Activated CD4-positive, alpha-beta T cell treated with anti-CD3 and anti-CD28 coated beads, Interleukin-2, amount 50 U/mL, for 48 hours (primary cell): ENCODE results near the gene ALDH1B1.

Source experiments
- DNase-seq, 2 experiments: peaks; one replicate each; pipeline ENCODE4 v3.0.0-alpha.2; 2020

Gene ALDH1B1

DNA sequence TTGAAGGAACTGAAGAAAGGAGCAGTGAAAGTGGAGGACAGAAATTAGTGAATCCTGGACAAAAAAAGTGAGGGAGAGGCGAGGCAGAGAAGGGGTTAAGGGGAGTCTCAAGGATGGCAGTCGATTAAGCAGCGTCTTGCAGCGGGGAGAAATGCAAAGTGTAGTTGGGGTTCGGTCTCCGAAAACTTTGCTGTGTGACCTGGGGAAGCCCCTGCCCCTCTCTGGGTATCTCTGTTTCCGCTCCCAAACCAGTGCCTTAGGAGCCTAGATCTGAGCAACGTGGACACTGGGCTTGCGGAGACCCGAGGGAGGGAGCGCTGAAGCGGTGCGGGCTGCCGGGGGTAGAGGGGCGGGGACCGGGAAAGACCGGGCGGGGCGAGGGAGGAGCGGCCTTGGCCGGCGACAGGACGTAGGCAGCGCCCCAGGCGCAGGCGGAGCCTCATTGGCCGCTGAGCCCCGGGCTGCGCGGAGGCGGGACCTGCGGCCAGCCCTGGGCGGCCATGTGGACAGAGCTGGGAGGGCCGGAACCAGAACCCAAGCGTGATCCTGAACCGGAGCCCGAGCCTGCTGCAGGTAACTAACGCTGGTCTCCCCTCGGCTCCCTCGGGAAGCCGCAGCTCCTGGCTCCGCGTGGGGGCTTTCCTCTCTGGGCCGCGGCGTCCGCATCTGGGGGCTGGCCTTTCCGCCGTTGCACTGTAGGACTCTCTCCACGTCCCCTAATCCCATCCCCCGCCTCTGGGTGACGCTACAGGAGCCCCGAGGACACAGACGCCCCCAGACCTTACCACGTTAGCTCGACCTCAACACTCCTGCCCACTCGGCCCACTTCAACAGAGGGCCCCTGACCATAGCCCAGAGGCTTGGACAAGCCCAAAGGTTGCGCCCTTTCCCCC lies at the start of gene ALDH1B1:
ALDH1B1 (plus strand) TSS at position 468 of the 893 bp plus-strand sequence. CDS start 3,047 bp downstream, outside the sequence.
- peak; percentile 77 to 82 for DNase-seq

DNA sequence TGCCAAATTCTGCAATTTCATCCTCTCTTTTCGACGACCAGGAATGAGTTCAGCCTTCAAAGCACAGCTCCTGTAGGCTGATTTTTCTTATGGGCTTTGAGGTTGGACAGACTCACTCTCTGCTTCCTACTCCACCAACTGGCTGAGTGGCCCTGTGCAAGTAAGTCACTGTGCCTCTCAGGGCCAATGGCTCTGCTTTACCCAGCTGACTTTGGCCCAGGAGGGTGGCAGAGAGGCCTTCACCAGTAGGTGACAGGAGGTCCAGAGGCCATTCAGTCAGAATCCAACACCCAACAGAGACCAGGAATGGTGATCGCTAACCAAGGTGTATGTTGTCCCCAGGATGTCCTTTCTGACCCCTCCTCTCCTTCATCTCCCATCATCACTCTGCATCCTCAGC lies 49.5 kb upstream of the ALDH1B1 start:
- DNase-seq, result no peak

DNA sequence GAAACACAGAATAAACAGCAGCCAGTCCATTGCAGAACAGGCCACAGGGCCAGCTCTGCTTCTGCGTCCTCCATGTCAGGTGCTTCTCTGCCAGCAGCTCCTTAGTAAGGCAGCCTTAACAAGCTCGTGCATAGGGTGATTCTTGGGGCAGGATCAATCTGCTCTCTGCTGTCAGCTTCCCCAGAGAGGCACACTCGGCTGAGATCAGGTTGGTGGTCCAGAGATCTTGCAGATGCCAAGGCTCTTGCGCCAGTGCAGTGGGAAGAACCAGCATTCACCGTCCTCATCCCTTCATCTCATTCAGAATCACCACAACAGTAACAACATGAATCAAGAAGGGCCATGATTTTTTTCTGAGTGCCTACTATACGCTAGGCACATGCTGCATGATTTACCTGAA lies 49.0 kb upstream of the ALDH1B1 start:
- DNase-seq, result no peak

DNA sequence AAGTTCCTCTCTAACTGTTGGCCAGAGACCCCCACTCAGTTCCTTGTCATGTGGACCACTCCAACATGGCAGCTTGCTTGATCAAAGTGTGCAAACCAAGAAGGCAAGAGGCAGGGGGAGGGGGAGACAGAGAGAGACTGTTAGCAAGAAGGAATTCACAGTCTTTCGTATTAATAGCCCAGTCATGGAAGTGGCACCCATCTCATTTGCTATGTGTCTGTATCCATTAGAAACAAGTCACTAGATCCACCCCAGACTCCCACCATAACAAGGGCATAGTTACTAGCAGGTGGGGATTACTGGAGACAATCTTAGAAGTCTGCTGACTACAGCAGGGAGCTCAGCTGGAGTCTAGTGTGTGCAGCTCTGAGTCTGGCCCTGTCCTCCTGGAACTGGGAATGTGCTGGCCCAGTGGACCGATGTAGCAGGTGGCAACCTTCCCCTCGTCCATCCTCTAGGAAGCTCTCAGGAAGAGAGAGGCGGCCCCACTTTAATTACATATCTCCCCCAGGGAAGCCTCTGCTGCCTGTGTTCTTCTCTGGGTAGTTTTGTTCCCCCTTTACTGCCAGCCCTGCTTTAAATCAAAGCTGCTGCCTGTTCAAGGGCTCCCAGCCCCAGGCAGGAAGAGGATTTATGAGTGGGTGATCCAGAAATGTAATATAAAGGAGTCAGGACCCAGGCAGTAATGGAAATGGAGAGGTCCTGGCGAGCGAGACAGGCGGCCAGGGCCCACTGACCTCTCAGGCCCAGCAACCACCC lies 47.8 kb upstream of the ALDH1B1 start:
- DNase-seq, result no peak

DNA sequence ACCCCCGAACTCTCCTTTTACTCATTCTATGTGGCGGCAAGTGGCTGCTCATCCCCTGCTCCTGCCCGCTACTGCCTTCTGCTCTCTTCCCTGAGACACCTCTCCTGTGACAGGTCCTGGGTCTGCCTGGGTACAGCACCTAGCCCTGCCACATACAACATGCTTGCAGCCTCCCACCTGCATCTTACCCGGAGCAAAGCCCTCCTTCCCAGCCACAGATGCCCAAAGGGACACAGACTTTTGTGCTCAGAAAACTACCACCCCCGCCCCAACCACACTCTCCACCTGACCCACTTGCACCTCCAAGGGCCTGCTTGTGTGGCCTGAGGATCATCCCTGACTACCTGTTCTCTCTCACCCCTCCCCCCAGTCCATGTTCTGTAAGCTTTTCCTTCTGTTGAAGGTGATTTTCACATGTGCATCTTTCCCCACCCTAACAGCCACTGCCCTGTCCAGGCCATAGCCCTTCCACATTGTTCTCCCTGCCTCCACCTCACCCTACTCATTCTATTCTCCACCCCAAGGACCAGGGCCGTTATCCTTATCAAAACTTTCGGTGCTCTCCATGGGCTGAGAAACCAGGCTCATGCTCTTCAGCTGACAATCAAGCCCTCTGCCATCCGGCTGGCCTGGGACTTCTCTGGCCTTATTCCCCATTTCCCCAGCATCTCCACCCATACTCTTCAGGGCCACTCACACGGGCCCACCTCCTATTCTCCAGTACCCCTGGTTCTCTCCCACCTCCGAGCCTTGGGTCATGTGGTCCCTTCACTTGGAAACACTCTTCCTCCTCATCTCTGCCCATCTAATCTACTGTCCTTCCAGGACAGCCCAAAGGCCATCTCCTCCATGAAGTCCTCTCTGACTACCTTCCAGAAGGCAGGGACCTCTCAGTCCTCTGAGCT lies 46.4 kb upstream of the ALDH1B1 start:
- DNase-seq, result no peak

DNA sequence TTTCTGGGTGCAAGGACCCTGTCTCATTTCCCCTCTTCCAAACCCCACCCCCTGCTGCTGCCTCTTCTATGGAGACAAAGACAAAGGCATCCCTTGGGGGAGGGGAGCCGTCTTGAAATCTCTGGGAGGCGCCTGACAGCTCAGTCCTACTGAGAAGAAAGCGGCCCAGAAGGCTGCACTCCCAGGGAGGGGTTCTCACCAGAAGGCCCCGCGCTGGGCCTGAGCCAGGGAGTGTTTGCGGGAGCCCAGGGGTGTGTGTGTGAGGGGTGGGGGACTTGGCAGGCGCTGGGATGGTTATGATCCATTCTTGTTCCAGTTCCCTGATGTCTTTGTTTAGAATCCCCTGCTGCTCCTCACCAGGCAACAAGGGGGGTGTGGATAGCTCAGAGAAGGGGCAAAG lies 45.7 kb upstream of the ALDH1B1 start:
- no peak for DNase-seq

DNA sequence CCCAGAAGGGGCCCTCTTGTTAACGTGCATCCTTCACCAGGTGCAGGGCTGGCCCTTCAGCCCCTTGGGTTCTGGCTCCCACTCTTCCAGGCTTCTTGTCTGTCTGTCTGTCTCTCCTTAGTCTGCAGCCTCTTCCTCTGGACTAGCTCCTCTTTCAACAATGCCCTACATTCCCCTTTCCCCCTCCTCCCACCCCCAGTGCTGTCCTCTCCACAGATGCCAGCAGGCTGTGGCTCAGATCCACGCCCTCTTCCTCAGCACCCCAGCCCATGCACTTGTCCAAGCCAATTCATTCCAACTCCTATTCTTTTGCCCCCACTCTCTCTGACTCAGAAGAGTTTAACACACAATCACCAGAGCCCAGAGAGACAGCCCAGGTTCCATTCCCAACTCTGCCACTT lies 45.2 kb upstream of the ALDH1B1 start:
- DNase-seq, result no peak

DNA sequence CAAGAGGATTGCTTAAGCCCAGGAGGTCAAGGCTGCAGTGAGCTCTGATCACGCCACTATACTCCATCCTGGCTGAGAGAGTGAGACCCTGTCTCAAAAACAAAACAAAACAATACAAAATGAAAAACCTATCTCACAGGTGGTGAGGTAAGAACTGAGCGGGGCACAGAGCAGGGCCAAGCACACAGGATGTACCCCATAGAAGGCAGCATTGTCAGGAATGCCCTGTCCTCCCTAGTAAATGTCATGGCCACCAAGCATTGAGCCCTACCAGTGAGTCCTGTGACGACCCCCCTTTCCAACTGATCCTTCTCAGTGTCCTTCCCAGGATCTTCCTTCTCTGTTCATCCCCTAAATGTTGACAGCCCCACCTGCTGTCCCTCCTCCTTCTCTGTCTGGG lies 44.6 kb upstream of the ALDH1B1 start:
- DNase-seq, result no peak

DNA sequence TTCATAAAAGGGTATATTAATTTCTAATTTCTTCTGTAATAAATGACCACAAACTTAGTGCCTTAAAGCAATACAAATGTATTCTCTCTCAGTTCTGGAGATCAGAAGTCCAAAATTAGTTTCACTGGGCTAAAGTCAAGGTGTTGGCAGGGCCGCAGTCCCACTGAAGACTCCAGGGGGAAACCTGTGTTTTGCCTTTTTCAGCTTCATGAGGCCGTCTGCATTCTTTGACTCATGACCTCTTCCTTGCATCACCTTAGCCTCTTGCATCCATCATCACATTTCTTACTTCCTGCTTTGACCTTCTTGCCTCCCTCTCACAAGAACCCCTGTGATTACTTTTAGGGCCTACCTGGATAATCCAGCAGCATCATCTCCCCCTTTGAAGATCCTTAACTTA lies 42.0 kb upstream of the ALDH1B1 start:
- no peak for DNase-seq

DNA sequence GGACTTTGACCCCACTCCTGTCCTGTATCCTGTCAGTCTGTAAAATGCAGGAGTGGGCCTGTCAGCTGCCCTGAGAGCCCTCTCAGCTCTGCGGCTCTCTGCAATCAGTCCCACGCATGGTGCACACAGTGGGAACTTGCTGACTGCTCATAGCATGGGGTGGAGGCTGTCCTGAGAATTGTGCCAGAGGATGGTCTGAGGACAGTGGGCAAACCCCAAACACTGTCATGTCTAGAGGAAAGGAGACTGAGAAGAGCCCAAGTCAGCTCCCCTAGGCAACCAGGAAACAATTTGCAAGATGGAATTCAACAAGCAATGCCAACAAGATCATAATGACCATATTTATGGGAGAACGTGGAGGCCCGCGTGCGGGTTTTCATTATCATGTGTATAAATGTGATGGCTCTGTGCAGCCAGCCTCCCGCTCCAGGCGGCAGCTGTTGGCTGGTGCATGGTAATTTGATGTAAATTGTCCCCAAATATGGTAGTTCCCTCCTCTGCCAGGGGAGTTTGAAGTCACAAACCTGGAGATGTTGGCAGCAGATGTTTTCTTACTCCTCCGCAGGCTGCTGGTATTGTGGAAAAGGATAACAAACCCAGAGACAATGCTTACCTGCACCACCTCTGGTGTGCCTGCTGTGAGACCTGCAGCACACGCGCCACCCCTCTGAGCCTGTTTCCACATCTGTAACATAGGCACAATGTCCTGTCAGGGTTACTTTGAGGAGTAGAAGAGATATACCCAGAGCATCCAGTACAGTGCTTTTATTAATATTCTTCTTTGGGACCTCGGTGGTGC lies 39.8 kb upstream of the ALDH1B1 start:
- no peak for DNase-seq

DNA sequence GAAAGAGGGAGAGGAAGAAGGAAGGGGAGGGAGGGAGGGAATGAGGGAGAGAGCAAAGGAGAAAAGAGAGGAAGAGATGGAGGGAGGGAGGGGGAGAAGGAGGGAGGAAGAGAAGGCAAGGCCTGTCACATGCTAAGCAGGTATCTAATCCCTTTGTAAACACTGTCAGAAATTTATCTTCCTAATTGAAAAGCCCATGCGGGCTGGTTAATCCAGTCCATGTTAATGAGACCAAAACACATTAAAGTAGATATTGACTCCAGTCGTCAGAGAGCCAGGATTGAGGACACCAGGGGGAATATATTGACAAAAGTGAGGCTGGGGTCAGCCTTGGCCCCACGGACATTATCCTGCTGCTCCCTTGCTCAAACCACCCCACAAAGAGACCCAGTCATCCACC lies 37.4 kb upstream of the ALDH1B1 start:
- no peak for DNase-seq

DNA sequence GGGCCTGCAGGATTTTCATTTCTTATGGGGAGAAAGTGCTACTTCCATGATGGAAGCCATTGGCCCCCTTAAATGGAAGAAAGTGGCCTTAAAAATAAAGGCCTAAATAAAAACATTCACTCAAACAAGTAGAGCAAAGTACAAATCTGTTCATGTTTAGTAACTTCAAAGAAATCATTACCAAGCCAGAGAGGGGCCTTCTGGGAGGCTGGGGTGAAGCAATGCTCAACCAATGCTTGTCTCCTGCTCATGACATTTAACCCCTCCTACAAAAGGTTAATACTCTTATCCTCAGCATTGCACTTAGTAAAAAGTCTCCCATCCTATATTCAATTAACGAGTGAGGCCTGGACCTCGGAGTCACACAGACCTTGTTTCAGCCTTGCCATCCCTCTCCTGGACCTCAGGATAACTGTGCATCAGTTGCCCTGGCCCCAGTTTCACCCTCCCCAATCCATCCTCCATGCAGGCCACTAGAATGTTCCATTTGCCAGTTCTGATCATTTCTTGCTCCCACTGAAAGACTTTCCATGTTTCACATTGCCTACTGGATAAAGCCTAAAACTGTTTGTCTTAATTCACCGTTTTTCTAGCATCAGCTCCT lies 36.9 kb upstream of the ALDH1B1 start:
- no peak for DNase-seq

DNA sequence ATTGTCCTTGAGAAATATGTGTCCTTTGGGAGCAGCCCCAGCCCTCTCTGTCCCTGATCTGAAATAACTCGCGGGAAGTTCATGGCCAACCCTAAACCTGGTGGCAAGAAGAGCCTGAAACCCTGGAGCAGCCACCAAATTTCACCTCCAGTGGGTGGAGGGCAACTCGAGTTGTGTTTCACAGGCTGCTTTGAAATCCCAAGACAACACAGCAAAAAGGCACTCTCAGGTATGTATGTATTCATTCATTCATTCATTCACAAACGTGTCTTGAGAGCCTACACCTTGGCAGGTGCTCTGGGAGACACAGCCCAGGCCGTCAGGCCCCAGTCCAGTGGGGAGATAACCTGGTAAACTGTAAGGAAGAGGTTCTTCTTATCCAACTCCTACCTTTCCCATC lies 35.7 kb upstream of the ALDH1B1 start:
- DNase-seq, result no peak

DNA sequence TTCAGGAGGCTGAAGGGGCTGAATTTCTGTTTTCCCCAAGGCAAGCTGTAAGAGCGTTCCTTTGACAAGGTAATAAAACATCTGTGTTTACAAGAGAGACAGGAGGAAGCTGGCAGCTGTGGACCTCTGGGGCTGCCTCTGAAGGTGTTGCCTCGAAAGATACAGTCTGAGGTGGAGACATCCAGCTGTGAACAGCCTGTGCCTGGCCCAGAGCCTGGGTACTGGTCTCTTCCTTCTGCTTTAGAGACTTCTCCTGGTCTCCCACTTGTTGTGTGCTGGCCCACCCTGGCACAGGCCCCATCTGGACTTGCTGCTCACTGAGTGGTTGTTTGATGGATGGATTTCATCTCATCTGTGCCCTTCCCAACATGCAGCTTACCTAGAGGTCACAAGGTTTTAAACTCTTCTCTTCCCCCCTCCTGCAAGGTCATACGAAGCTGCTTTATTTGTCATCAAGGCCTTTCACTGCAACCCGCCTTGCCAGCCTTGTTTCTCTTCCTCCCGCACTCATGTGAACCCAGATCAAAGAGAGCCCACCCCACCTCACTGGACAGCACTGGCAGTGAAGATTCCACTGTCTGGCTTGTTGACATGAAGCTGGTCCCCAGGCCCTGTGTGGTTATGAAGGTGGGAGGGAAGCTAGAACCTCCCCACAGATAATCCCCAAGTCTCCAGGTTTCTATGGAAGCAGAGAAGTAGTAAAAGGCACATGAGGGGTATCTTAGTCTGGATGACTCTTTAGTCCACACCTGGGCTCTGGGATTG lies 35.0 kb upstream of the ALDH1B1 start:
- no peak for DNase-seq

DNA sequence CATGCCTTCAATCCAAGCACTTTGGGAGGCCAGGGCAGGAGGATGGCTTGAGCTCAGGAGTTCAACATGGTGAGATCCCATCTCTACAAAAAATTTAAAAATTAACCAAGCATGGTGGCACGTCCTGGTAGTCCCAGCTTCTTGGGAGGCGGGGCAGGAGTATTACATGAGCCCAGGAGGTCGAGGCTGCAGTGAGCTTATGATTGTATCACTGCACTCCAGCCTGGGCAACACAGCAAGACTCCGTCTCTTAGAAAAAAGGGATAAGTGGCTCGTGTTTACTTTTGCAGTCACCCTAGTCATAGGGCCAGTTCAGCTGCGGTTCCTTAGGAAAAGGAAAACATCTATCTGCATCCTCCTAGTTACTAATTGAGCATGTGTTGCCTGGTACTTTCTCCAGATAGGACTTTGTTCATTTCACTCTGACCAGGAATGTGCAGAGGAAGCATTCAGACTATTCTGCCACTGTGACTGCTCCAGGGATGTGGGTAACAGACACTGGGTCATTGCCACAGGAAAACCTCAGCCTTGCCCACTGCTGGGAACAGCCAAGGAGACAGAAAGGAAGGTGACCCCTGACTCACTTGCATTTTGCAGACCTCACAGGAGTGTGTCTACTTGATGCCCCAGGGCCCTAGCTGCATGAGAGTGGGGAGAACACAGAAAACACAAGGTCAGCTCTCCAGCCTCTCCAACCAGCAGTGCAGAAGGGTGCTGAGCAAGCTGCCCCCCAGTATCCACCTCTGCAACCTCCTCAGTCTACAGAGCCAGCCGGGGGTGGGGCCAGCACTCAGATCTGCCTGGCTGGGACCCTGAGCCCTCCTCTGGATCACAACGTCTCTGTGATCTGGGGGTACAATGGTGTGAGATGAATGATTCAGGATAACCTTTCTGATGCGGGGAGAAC lies 33.9 kb upstream of the ALDH1B1 start:
- no peak for DNase-seq

DNA sequence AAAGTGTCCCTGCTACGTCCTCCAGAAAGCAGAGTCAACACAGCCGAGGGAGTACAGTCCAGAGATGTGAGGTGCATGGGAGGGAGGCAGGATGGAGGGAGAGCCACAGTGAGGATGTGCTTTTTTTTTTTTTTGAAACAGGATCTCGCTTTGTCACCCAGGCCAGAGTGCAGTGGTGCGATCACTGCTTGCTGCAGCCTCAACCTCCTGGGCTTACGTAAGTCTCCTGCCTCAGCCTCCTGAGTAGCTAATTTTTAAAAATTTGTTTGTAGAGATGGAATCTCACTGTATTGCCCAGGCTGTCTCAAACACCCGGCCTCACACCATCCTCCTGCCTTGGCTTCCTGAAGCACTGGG lies 33.2 kb upstream of the ALDH1B1 start:
- no peak for DNase-seq

DNA sequence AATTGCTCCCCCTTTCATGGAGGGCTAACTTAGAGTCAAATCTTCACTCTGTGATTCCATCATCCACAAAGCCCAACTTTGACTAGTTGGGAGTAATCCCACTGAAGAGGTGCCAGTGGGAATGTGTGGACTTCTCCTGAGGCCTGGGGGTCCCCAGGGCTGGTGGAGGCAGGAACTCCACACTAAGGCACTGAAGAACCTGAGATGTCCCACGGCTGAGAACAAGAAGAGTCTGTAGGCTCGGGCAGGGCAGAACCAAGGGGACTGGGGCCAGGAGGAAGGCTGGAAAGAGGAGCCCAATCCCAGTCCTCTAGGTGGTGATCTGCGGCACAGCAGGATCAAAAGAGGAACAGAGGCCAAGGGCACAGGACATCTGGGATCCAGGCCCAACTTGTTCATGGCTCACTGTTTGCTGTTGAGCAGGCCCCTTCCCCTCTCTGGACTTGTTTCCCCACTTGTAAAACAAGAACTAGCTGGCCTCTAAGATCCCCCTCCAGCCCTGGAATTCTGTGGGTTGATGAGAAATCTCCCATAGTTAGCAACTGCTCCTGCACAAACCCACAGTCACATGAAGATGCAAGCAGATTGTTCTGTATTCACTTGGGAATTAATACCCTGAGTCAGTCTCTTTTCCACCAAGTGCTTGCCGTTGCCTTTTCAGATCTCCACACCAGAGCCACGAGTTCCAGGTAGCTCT lies 32.7 kb upstream of the ALDH1B1 start:
- DNase-seq, result no peak

DNA sequence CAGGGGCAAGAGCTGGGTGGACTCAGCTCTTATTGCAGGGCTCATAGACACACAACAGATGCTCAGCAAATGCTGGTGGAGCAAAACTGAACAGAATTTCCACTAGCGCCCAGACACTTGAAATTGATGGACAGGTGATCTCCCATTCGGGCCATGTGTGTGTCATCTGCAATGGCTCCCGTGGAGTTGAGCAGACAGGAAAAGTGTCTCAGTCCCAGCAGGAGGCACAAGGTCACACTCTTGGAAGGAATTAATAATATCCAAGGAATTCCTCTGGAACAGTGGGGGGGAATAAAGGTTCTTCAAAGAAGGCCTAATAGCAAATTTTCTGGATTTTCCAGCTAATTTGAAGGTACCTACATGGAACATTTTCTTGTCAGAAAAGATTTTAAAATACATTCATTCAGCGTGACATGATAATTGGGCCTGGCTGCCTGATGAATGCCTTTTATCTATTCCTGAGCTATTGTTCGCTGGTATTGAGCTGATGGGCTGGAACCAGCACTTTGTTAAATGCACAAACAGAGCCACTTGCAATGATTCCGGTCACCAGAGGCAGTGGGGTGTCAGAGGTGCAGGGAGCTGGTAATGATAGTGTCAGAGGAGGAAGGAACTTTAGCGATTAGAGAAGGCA lies 31.5 kb upstream of the ALDH1B1 start:
- DNase-seq, result no peak

DNA sequence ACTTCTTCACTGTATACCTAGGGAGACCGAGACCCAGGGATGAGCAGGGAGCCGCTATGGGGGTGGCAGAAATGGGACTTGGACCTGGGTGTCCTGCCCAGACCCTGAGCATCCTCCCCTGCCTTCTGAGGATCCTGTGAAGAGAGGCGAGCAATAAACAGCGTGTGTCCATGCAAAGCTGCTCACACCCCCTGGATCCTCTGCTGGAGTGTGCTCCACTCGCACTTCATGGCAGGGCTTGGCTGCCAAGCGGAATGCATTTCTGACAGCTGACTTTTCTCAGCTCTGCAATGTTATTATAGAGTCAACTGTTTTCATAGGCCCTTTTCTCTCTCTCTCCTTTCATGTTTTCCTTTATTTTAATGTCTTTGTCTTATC lies 31.0 kb upstream of the ALDH1B1 start:
- DNase-seq, result no peak
